K562 (cell line): ENCODE measurements around the gene SULT1A1. TPM values are rescaled to one million over a fixed set of nuclear protein-coding genes. Genes with fewer than 3 reads are reported as not detected.
"Not testable (repeated sequence)": the region's sequence is repeated elsewhere in the genome, so short reads cannot be mapped to it uniquely, and the experiment has no call there.

Experiments
- ATAC-seq: fragments of 200-7000 bp; cut with Tn5 transposase; 3 replicates; pipeline ENCODE4 v1.9.1; 2020; ENCODE audit warnings: moderate library complexity
- BruUV-seq: library from RNA; stranded (reverse); fragments of 400-500 nt; replicated peaks from 2 replicates; lab custom pipeline; 2021; lab: Mats Ljungman, UMichigan
- CTCF ChIA-PET: fragments of 300-600 bp; formaldehyde crosslinking; extraction: SDS; loops from one replicate; lab custom pipeline; 2021; ENCODE audit warnings: low intra/inter-chr PET ratio; lab: Yijun Ruan, JAX
- POLR2A ChIA-PET: fragments of 300-600, 350-650 bp; sonication (Branson Sonifier 250); formaldehyde crosslinking; extraction: SDS; loops from one replicate; lab custom pipeline; 2021; ENCODE audit warnings: antibody characterized with exemption, inconsistent platforms; lab: Yijun Ruan, JAX
- DNase-seq, 4 experiments: peaks; one replicate each; pipeline versions ENCODE4 v3.0.0 to v3.0.0-alpha.2; 2011 to 2018; ENCODE audit warnings: low spot score in 3 of 4, mixed read lengths in 3 of 4; ENCODE audit errors: extremely low read depth in 1 of 4
- FAIRE-seq: peaks from 2 replicates; lab custom pipeline; 2011; peaks lifted over from hg19 to GRCh38; lab: Jason Lieb, UNC
- H2AFZ ChIP-seq: 2 replicates; pipeline ENCODE4 v1.6.0; 2011; ENCODE audit warnings: low read depth, low read length, control low read depth, inconsistent platforms
- H3K27ac ChIP-seq: fragments of 200-600 bp; 3 replicates; pipeline ENCODE4 v1.8.0; 2011; ENCODE audit warnings: low read depth, mild to moderate bottlenecking, control low read depth, inconsistent platforms, low read length, moderate library complexity, mixed read lengths; ENCODE audit errors: extremely low read depth
- H3K27me3 ChIP-seq, 2 experiments: fragments of 300-600 bp in 1 of 2; 2 replicates in 1 of 2; 3 replicates in 1 of 2; pipeline versions ENCODE4 v1.6.0 to v1.8.0; 2011; ENCODE audit warnings: inconsistent platforms in 2 of 2, low read length in 2 of 2, mild to moderate bottlenecking in 1 of 2, mixed read lengths in 1 of 2, moderate library complexity in 1 of 2; ENCODE audit not compliant: control insufficient read depth in 2 of 2, insufficient read depth in 2 of 2
- H3K36me3 ChIP-seq: fragments of 300-600 bp; 3 replicates; pipeline ENCODE4 v1.8.0; 2011; ENCODE audit warnings: mild to moderate bottlenecking, low read length, inconsistent platforms; ENCODE audit not compliant: control insufficient read depth, insufficient read depth
- H3K4me1 ChIP-seq, 2 experiments: fragments of 200-600 bp in 1 of 2; replicated peaks in 1 of 2; 2 replicates in 1 of 2; 3 replicates in 1 of 2; pipeline versions ENCODE4 v1.5.1 to v1.8.0; 2011; ENCODE audit warnings: inconsistent platforms in 2 of 2, low read length in 2 of 2, mild to moderate bottlenecking in 1 of 2, mixed read lengths in 1 of 2, moderate library complexity in 1 of 2; ENCODE audit not compliant: control insufficient read depth in 2 of 2, insufficient read depth in 2 of 2
- H3K4me2 ChIP-seq: 2 replicates; pipeline ENCODE4 v1.6.1; 2011; ENCODE audit warnings: low read length, control low read depth, inconsistent platforms, mixed read lengths; ENCODE audit not compliant: insufficient read depth
- H3K4me3 ChIP-seq: fragments of 200-600 bp; sonication (generic), shearing (Covaris generic); 2 replicates; pipeline ENCODE4 v1.5.1; 2016; ENCODE audit warnings: control low read depth, inconsistent platforms
- H3K79me2 ChIP-seq: fragments of 200-600 bp; 3 replicates; pipeline ENCODE4 v1.8.0; 2011; ENCODE audit warnings: low read length, inconsistent platforms; ENCODE audit not compliant: control insufficient read depth, insufficient read depth
- H3K9ac ChIP-seq, 2 experiments: 2 replicates each; pipeline versions ENCODE4 v1.6.0 to v1.6.1; 2011; ENCODE audit warnings: low read depth in 2 of 2, low read length in 2 of 2, control low read depth in 1 of 2, inconsistent platforms in 1 of 2, mild to moderate bottlenecking in 1 of 2, mixed read lengths in 1 of 2; ENCODE audit not compliant: insufficient read depth in 1 of 2
- H3K9me1 ChIP-seq: one replicate; pipeline ENCODE4 v1.6.0; 2011; ENCODE audit warnings: inconsistent platforms, mild to moderate bottlenecking, low read length, moderate library complexity; ENCODE audit not compliant: control insufficient read depth, insufficient read depth
- H3K9me3 ChIP-seq: replicated peaks from 2 replicates; pipeline ENCODE4 v1.5.1; 2011; ENCODE audit warnings: low read depth, low read length, inconsistent platforms; ENCODE audit not compliant: control insufficient read depth, insufficient read depth
- H4K20me1 ChIP-seq: replicated peaks from 2 replicates; pipeline ENCODE4 v1.6.1; 2011; ENCODE audit warnings: low read length, inconsistent platforms, mixed read lengths; ENCODE audit not compliant: control insufficient read depth, insufficient read depth
- BACH1 ChIP-seq: fragments of 200-800 bp; sonication (Bioruptor generic); IDR thresholded peaks from 2 replicates; pipeline ENCODE4 v1.6.1; 2016; ENCODE audit warnings: missing genetic modification characterization, missing compliant biosample characterization
- C11orf30 ChIP-seq: fragments of 450-650 bp; IDR thresholded peaks from 2 replicates; pipeline ENCODE4 v1.6.1; 2016; ENCODE audit warnings: low read depth, mild to moderate bottlenecking
- MAFF ChIP-seq: IDR thresholded peaks from 2 replicates; pipeline ENCODE4 v1.6.1; 2012; ENCODE audit warnings: low read length, improper control_type of control experiment
- MAFG ChIP-seq: fragments of 450-650 bp; conservative IDR thresholded peaks from 2 replicates; pipeline ENCODE4 v1.6.1; 2016; ENCODE audit warnings: missing genetic modification characterization, missing compliant biosample characterization
- MAFK ChIP-seq: IDR thresholded peaks from 2 replicates; pipeline ENCODE4 v1.6.1; 2011; ENCODE audit warnings: low read length, improper control_type of control experiment
- NFE2 ChIP-seq: IDR thresholded peaks from 2 replicates; pipeline ENCODE4 v1.6.1; 2014; ENCODE audit warnings: antibody characterized with exemption, low read depth
- NFE2L1 ChIP-seq: fragments of 450-650 bp; IDR thresholded peaks from 2 replicates; pipeline ENCODE4 v1.6.1; 2016; ENCODE audit warnings: missing genetic modification characterization, low read depth, mild to moderate bottlenecking, missing compliant biosample characterization, moderate library complexity, borderline replicate concordance
- SMARCA4 ChIP-seq: fragments of 450-650 bp; IDR thresholded peaks from 2 replicates; pipeline ENCODE4 v1.6.1; 2016
- SPI1 ChIP-seq: IDR thresholded peaks from 2 replicates; pipeline ENCODE4 v1.6.1; 2011; ENCODE audit warnings: low read depth, low read length, control low read depth, borderline replicate concordance
- SRF ChIP-seq, 2 experiments: fragments of 250-450, 450-650 bp in 1 of 2; sonication (Bioruptor Pico) in 1 of 2; sonication (generic) in 1 of 2; formaldehyde crosslinking; IDR thresholded peaks; 2 replicates each; pipeline versions ENCODE4 v1.5.0 to v1.5.1; 2020 to 2022; ENCODE audit warnings: mild to moderate bottlenecking in 1 of 2, missing genetic modification reagents in 1 of 2
- ZBTB7A ChIP-seq: IDR thresholded peaks from 2 replicates; pipeline ENCODE4 v1.6.1; 2011; ENCODE audit warnings: low read depth, mild to moderate bottlenecking, low read length, moderate library complexity, borderline replicate concordance; ENCODE audit not compliant: control insufficient read depth
- ZNF316 ChIP-seq: fragments of 450-650 bp; IDR thresholded peaks from 2 replicates; pipeline ENCODE4 v1.6.1; 2016
- WGBS: fragments of 100-300 bp; shearing (Covaris generic); methylation state at CpG from one replicate; pipeline ENCODE4 v1.1.6; 2016; ENCODE audit warnings: low coverage, mixed read lengths; ENCODE audit not compliant: insufficient coverage; ENCODE audit errors: missing lambda C conversion rate; 5-methylcytosine and 5-hydroxymethylcytosine counted together
- in situ Hi-C: fragments of 300-500 bp; cut with MboI; formaldehyde crosslinking; loops from 4 replicates; pipeline ENCODE4 v1.15.0; 2018; ENCODE audit warnings: inconsistent platforms, mixed read lengths
- intact Hi-C: fragments of 100-400 bp; cut with micrococcal nuclease; formaldehyde crosslinking; loops from 2 replicates; pipeline ENCODE4 v1.14.2; 2022
- polyA plus RNA-seq, 8 experiments: library from polyadenylated mRNA; depleted of rRNA in 4 of 8; stranded (reverse) in 5 of 8; unstranded in 3 of 8; fragments of >200 nt; fragmentation: Nextera tagmentation in 2 of 8; fragmentation: Illumina TruSeq in 1 of 8; extraction: Ambion mirVana in 2 of 8; extraction: Trizol in 1 of 8; gene quantifications; 2 replicates each; pipeline versions ENCODE4 v1.2.1 to v1.2.3, GENCODE V29; 2011 to 2014; ENCODE audit warnings: inconsistent platforms in 1 of 8, missing spikeins in 1 of 8
- total RNA-seq, 7 experiments: library from RNA; depleted of rRNA in 6 of 7; stranded (reverse); fragments of >200 nt in 6 of 7; fragmentation: Illumina TruSeq in 2 of 7; extraction: Trizol in 2 of 7; gene quantifications; 2 replicates each; pipeline versions ENCODE4 v1.2.1 to v1.2.3, GENCODE V29; 2011 to 2021; ENCODE audit warnings: low replicate concordance in 1 of 7
- TF ChIP-seq, protein P1 (sequence below): fragments of 450-650 bp; IDR thresholded peaks from 2 replicates; pipeline ENCODE4 v1.6.1; 2017; ENCODE audit warnings: antibody characterized with exemption, mild to moderate bottlenecking

The SULT1A1 gene
- total and polyA plus RNA-seq, 9 of the 15 experiments (the other 6 are each of a cell fraction or from before 2014, with no cell fraction given) = 3.4 to 30.1 (median 16.6) TPM

DNA sequence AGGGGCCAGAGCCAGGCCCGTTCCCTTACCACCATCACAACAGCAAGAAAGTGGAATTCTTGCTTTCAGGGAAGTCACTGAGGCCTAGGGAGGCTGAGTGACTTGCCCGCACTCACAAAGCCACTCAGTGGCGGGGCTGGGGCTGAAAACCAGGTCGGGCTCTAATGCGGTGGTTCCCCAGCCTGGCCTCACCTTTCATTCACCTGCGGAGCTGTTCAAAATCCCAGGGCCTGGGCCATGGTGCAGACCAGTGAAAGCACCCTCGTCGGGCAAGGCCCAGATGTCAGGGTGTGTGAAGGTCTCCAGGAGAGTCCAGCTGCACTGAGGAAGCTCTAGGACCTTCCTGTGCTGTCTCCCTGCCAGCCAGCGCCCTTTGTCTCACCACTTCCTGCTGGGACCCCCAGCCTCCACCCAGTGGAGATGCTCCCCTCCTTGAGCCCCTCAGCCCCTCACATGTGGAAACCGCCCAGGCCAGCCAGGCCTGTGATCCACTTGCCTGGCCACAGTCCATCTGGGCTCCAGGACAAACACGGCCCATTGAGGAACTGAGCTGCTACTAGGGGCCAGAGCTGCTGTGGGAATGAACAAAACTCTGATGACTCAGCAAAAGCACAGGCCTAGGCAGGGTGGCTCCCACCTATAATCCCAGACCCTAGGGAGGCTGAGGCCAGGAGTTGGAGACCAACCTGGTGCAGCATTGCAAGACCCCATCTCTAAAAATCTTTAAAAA lies 812 bp downstream of the SULT1A1 start:
- FAIRE-seq, H3K9me1 ChIP-seq, CTCF ChIA-PET, H3K36me3 ChIP-seq, H3K27me3 ChIP-seq, BruUV-seq, H3K27ac ChIP-seq, H4K20me1 ChIP-seq, H3K79me2 ChIP-seq, intact Hi-C loops, H3K9me3 ChIP-seq: not testable (repeated sequence)
- H3K4me2 ChIP-seq = peak overlapping the region; percentile 71
- DNase-seq (peak; percentile 37 to 49 (median 45)), ATAC-seq (peak; percentile 70)
- H2AFZ ChIP-seq = peak overlapping the region; percentile 66
- in situ Hi-C loops = loop anchor here (25.0 kb wide), 4 partner anchors 103 to 1603 kb away; partner anchors contain the start of genes EIF3C and EIF3CL
- peaks cover 6 to 17% of the 10 kb centered on the region in 2 experiments; a peak in 3 of 5 replicates for H3K4me1 ChIP-seq
- 50% methylated on average over 3 of the region's 11 CpGs for WGBS
- H3K9ac ChIP-seq = peak overlapping the region; percentile 38 to 91; a peak in 3 of 4 replicates
- TF ChIP-seq ZBTB7A (0 out of 2 replicates have a peak, but pooled peaks have one; percentile 42), NFE2 (peak; percentile 89), SMARCA4 (0 out of 2 replicates have a peak, but pooled peaks have one; percentile 37), SPI1 (peak; percentile 39; the same call in 1 of the 2 replicates), MAFF (peak; percentile 98), ZNF316 (peak; percentile 99), MAFK (peak; percentile 98), MAFG (tag) (peak; percentile 97), C11orf30 (peak; percentile 99), NFE2L1 (tag) (peak; percentile 79), BACH1 (tag) (peak; percentile 54; the same call in 1 of the 2 replicates), SRF (CRISPR knock-in tag; IDR thresholded peaks at IDR 0.05) (peak in 1 of 2 experiments; percentile 22; a peak in 1 of 4 replicates)
- TF ChIP-seq, protein P1, sequence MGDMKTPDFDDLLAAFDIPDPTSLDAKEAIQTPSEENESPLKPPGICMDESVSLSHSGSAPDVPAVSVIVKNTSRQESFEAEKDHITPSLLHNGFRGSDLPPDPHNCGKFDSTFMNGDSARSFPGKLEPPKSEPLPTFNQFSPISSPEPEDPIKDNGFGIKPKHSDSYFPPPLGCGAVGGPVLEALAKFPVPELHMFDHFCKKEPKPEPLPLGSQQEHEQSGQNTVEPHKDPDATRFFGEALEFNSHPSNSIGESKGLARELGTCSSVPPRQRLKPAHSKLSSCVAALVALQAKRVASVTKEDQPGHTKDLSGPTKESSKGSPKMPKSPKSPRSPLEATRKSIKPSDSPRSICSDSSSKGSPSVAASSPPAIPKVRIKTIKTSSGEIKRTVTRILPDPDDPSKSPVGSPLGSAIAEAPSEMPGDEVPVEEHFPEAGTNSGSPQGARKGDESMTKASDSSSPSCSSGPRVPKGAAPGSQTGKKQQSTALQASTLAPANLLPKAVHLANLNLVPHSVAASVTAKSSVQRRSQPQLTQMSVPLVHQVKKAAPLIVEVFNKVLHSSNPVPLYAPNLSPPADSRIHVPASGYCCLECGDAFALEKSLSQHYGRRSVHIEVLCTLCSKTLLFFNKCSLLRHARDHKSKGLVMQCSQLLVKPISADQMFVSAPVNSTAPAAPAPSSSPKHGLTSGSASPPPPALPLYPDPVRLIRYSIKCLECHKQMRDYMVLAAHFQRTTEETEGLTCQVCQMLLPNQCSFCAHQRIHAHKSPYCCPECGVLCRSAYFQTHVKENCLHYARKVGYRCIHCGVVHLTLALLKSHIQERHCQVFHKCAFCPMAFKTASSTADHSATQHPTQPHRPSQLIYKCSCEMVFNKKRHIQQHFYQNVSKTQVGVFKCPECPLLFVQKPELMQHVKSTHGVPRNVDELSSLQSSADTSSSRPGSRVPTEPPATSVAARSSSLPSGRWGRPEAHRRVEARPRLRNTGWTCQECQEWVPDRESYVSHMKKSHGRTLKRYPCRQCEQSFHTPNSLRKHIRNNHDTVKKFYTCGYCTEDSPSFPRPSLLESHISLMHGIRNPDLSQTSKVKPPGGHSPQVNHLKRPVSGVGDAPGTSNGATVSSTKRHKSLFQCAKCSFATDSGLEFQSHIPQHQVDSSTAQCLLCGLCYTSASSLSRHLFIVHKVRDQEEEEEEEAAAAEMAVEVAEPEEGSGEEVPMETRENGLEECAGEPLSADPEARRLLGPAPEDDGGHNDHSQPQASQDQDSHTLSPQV = 0 out of 2 replicates have a peak, but pooled peaks have one; percentile 21
- H3K4me3 ChIP-seq = peak overlapping the region; percentile 22
- POLR2A ChIA-PET = interaction anchor here (0.6 to 1.2 kb wide), 3 partner anchors 11 to 79 kb away, joined by 3 read pairs; partner anchors contain the start of gene SGF29
